Endodermal cell (in vitro differentiated cells): Measurements from ENCODE around the gene CXCL16. TPM values are rescaled to one million over a fixed set of nuclear protein-coding genes. Genes with fewer than 3 reads are reported as not detected.
A peak's percentile ranks its signal among the peaks of the same experiment; 100 is the strongest.
"Not testable (repeated sequence)": the region's sequence is repeated elsewhere in the genome, so short reads cannot be mapped to it uniquely, and the experiment has no call there.

Experiments
- DNase-seq: peaks from one replicate; pipeline ENCODE4 v3.0.0-alpha.2; 2017
- H3K27ac ChIP-seq: 2 replicates; pipeline ENCODE4 v1.5.1; 2013; ENCODE audit warnings: mild to moderate bottlenecking, low read depth, low read length, moderate library complexity
- H3K27me3 ChIP-seq: 2 replicates; pipeline ENCODE4 v1.6.1; 2013; ENCODE audit warnings: mild to moderate bottlenecking, low read length, moderate library complexity; ENCODE audit not compliant: insufficient read depth, control insufficient read depth, poor library complexity, severe bottlenecking
- H3K36me3 ChIP-seq: 2 replicates; pipeline ENCODE4 v1.7.0; 2013; ENCODE audit warnings: mild to moderate bottlenecking, low read length, moderate library complexity; ENCODE audit not compliant: control insufficient read depth, insufficient read depth
- H3K4me1 ChIP-seq: one replicate; pipeline ENCODE4 v1.7.0; 2013; ENCODE audit warnings: low read length; ENCODE audit not compliant: control insufficient read depth, insufficient read depth
- H3K4me3 ChIP-seq: 2 replicates; pipeline ENCODE4 v1.5.1; 2013; ENCODE audit warnings: mild to moderate bottlenecking, low read length, moderate library complexity
- H3K9ac ChIP-seq: 2 replicates; pipeline ENCODE4 v1.6.1; 2013; ENCODE audit warnings: mild to moderate bottlenecking, low read length, moderate library complexity; ENCODE audit not compliant: poor library complexity, severe bottlenecking; ENCODE audit errors: extremely low read depth
- H3K9me3 ChIP-seq: 2 replicates; pipeline ENCODE4 v1.6.1; 2013; ENCODE audit warnings: mild to moderate bottlenecking, low read length, moderate library complexity; ENCODE audit not compliant: control insufficient read depth
- H3K27ac Mint-ChIP-seq: 2 replicates; pipeline ENCODE4 v1.8.0; 2020; ENCODE audit warnings: mixed read lengths
- H3K27me3 Mint-ChIP-seq: 2 replicates; pipeline ENCODE4 v1.8.0; 2021; ENCODE audit warnings: mild to moderate bottlenecking, mixed read lengths; ENCODE audit not compliant: insufficient read depth
- H3K36me3 Mint-ChIP-seq: 2 replicates; pipeline ENCODE4 v1.8.0; 2020; ENCODE audit warnings: low read depth, mixed read lengths
- H3K4me1 Mint-ChIP-seq: 2 replicates; pipeline ENCODE4 v1.8.0; 2020; ENCODE audit warnings: mixed read lengths
- H3K4me3 Mint-ChIP-seq: 2 replicates; pipeline ENCODE4 v1.8.0; 2020; ENCODE audit warnings: mild to moderate bottlenecking, moderate library complexity, mixed read lengths
- H3K9me3 Mint-ChIP-seq: 2 replicates; pipeline ENCODE4 v1.8.0; 2020; ENCODE audit warnings: mild to moderate bottlenecking, mixed read lengths
- WGBS, 2 experiments: methylation state at CpG; one replicate each; pipeline versions ENCODE4 v1.1.5 to v1.1.7; 2013; ENCODE audit warnings: missing lambda C conversion rate in 2 of 2, mixed read lengths in 1 of 2; ENCODE audit not compliant: insufficient coverage in 1 of 2, insufficient read length in 1 of 2; 5-methylcytosine and 5-hydroxymethylcytosine counted together
- total RNA-seq, 2 donors: library from RNA; stranded (reverse); fragmentation: NEBNext Ultra II Directional in 1 of 2; extraction: Animal tissue kit (Norgen Biotek cat#: 25700) in 1 of 2; gene quantifications; 2 replicates in 1 of 2; 3 replicates in 1 of 2; pipeline ENCODE4 v1.2.1, GENCODE V29; 2021
- TF ChIP-seq, protein P1 (sequence below): fragments of 200-600 bp; sonication (generic); conservative IDR thresholded peaks from 2 replicates; pipeline ENCODE4 v1.5.0; 2021; ENCODE audit warnings: antibody characterized with exemption, mild to moderate bottlenecking

CXCL16 gene
- total RNA-seq, 2 donors from 2014 or later = 0.60 to 0.73 TPM

- H3K4me3 ChIP-seq, H3K9me3 Mint-ChIP-seq, H3K27ac Mint-ChIP-seq, H3K4me1 ChIP-seq, H3K27ac ChIP-seq, H3K9ac ChIP-seq, H3K27me3 ChIP-seq, H3K4me3 Mint-ChIP-seq, DNase-seq, H3K27me3 Mint-ChIP-seq, H3K9me3 ChIP-seq: not testable (repeated sequence)
- TF ChIP-seq, protein P1, sequence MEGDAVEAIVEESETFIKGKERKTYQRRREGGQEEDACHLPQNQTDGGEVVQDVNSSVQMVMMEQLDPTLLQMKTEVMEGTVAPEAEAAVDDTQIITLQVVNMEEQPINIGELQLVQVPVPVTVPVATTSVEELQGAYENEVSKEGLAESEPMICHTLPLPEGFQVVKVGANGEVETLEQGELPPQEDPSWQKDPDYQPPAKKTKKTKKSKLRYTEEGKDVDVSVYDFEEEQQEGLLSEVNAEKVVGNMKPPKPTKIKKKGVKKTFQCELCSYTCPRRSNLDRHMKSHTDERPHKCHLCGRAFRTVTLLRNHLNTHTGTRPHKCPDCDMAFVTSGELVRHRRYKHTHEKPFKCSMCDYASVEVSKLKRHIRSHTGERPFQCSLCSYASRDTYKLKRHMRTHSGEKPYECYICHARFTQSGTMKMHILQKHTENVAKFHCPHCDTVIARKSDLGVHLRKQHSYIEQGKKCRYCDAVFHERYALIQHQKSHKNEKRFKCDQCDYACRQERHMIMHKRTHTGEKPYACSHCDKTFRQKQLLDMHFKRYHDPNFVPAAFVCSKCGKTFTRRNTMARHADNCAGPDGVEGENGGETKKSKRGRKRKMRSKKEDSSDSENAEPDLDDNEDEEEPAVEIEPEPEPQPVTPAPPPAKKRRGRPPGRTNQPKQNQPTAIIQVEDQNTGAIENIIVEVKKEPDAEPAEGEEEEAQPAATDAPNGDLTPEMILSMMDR = peak; percentile 16
- H3K4me1 Mint-ChIP-seq = peaks cover 18% of the 10 kb centered on the region
- peaks cover 27% of the 10 kb centered on the region for H3K36me3 Mint-ChIP-seq
- WGBS, 2 experiments = 76 to 87% methylated on average over 10 to 13 of the region's 13 CpGs
- H3K36me3 ChIP-seq = peaks cover 26% of the 10 kb centered on the region
Observed at GRCh38 chr17:4699401-4700056, 40.2 kb downstream of the CXCL16 start.

DNA sequence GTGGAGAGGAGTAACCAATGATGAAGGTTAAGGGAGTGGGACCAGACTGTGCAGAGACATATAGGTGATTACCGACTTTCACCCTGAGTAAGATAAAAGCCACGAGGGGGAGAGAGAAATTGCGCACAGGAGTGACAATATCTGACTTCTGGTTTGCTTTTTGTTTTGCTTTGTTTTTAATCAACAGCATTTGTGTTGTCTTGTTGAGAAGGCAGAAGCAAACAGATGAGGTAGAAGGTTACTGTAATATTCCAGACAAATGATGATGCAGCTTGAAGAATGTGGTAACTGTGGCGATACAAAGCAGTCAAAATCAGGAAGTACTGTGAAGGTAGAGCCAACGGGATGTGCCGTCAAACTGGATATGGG is 43.3 kb downstream of the CXCL16 start:
- 95% methylated on average over 6 of the region's 6 CpGs for WGBS, 2 experiments
- Mint-ChIP-seq H3K4me3 (no peak overlapping the region), H3K36me3 (peaks cover 42% of the 10 kb centered on the region), H3K9me3 (no peaks in the 10 kb centered on the region), H3K27ac (no peak overlapping the region), H3K27me3 (no peaks in the 10 kb centered on the region), H3K4me1 (peaks cover 2% of the 10 kb centered on the region)
- H3K27ac ChIP-seq = no peak overlapping the region
- peaks cover 42% of the 10 kb centered on the region for H3K36me3 ChIP-seq
- H3K27me3 ChIP-seq = no peaks in the 10 kb centered on the region
- H3K9me3 ChIP-seq = no peaks in the 10 kb centered on the region
- H3K4me3 ChIP-seq = no peak overlapping the region
- H3K9ac ChIP-seq = no peak overlapping the region
- DNase-seq = no peak
- H3K4me1 ChIP-seq = no peaks in the 10 kb centered on the region
- TF ChIP-seq, protein P1 = no peak

DNA sequence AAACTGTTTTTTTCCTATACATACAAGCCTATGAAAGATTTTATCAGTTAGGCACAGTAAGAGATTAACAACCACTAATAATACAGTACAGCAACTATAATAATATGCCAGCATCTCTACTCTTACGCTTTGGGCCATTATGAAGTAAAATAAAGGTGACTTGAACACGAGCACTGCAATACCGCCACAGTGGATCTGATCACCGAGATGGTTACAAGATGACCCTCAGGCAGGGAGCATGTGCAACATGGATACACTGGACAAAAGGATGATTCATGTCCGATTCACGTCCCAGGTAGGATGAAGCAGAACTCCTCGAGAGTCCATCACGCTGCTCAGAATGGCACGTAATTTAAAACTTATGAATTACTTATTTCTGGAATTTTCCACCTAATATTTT is 46.3 kb downstream of the CXCL16 start:
- no peak for DNase-seq
- WGBS, 2 experiments = 87% methylated on average over 9 of the region's 9 CpGs
- Mint-ChIP-seq H3K4me3 (no peak overlapping the region), H3K36me3 (peaks cover 68% of the 10 kb centered on the region), H3K27me3 (no peaks in the 10 kb centered on the region), H3K9me3 (no peaks in the 10 kb centered on the region), H3K4me1 (no peaks in the 10 kb centered on the region), H3K27ac (no peak overlapping the region)
- Histone ChIP-seq H3K9me3 (no peaks in the 10 kb centered on the region), H3K4me1 (no peaks in the 10 kb centered on the region), H3K4me3 (no peak overlapping the region), H3K27me3 (no peaks in the 10 kb centered on the region), H3K27ac (no peak overlapping the region), H3K9ac (no peak overlapping the region), H3K36me3 (peaks cover 71% of the 10 kb centered on the region)
- TF ChIP-seq, protein P1 = no peak
